Neural progenitor cell (in vitro differentiated cells): ENCODE data around the gene C20orf202. TPM values are rescaled to one million over a fixed set of nuclear protein-coding genes. Genes with fewer than 3 reads are reported as not detected.
A peak's percentile ranks its signal among the peaks of the same experiment; 100 is the strongest.

Experiments used
- DNase-seq: peaks from one replicate; pipeline ENCODE4 v3.0.0-alpha.2; 2016; ENCODE audit warnings: low spot score
- H2AFZ ChIP-seq: fragments of 200-600 bp; sonication (generic); replicated peaks from 2 replicates; pipeline ENCODE4 v1.6.1; 2016; ENCODE audit warnings: antibody characterized with exemption
- H3F3A ChIP-seq: fragments of 200-600 bp; sonication (generic); 2 replicates; pipeline ENCODE4 v1.6.1; 2016; ENCODE audit warnings: antibody characterized with exemption, low read depth
- H3K27ac ChIP-seq: fragments of 200-600 bp; sonication (generic); 2 replicates; pipeline ENCODE4 v1.5.1; 2016; ENCODE audit warnings: mild to moderate bottlenecking
- H3K27me3 ChIP-seq: fragments of 200-600 bp; sonication (generic); 2 replicates; pipeline ENCODE4 v1.6.1; 2016; ENCODE audit warnings: mild to moderate bottlenecking, moderate library complexity
- H3K36me3 ChIP-seq: fragments of 200-600 bp; sonication (generic); 2 replicates; pipeline ENCODE4 v1.5.1; 2016
- H3K4me1 ChIP-seq: fragments of 200-600 bp; sonication (generic); 2 replicates; pipeline ENCODE4 v1.6.1; 2016; ENCODE audit warnings: mixed run types
- H3K4me2 ChIP-seq: fragments of 200-600 bp; sonication (generic); 2 replicates; pipeline ENCODE4 v1.6.1; 2016
- H3K4me3 ChIP-seq: fragments of 200-600 bp; sonication (generic); 2 replicates; pipeline ENCODE4 v1.5.1; 2016
- H3K79me2 ChIP-seq: fragments of 200-600 bp; sonication (generic); 2 replicates; pipeline ENCODE4 v1.6.1; 2016; ENCODE audit warnings: low read depth
- H3K9ac ChIP-seq: fragments of 200-600 bp; sonication (generic); 2 replicates; pipeline ENCODE4 v1.6.1; 2016
- H3K9me3 ChIP-seq: fragments of 200-600 bp; sonication (generic); 2 replicates; pipeline ENCODE4 v1.5.1; 2016; ENCODE audit warnings: low read depth
- H4K20me1 ChIP-seq: fragments of 200-600 bp; sonication (generic); 2 replicates; pipeline ENCODE4 v1.6.1; 2016; ENCODE audit warnings: low read depth
- H3K27ac Mint-ChIP-seq: 3 replicates; pipeline ENCODE4 v1.8.0; 2021; ENCODE audit warnings: mixed read lengths
- H3K27me3 Mint-ChIP-seq: 2 replicates; pipeline ENCODE4 v1.8.0; 2022; ENCODE audit warnings: low read depth, mild to moderate bottlenecking, inconsistent platforms, moderate library complexity, mixed read lengths; ENCODE audit not compliant: insufficient read depth
- H3K36me3 Mint-ChIP-seq: 3 replicates; pipeline ENCODE4 v1.8.0; 2021; ENCODE audit warnings: mixed read lengths
- H3K4me1 Mint-ChIP-seq: 3 replicates; pipeline ENCODE4 v1.8.0; 2021; ENCODE audit warnings: mixed read lengths
- H3K4me3 Mint-ChIP-seq: 3 replicates; pipeline ENCODE4 v1.8.0; 2021; ENCODE audit warnings: mild to moderate bottlenecking, moderate library complexity, mixed read lengths
- H3K9me3 Mint-ChIP-seq: 3 replicates; pipeline ENCODE4 v1.8.0; 2020; ENCODE audit warnings: mixed read lengths
- CTCF ChIP-seq: fragments of 200-600 bp; sonication (generic); IDR thresholded peaks from 2 replicates; pipeline ENCODE4 v1.5.1; 2017; ENCODE audit warnings: antibody characterized with exemption, mild to moderate bottlenecking
- EZH2 ChIP-seq: fragments of 200-600 bp; sonication (generic); IDR thresholded peaks from 2 replicates; pipeline ENCODE4 v1.6.1; 2017; ENCODE audit warnings: antibody characterized with exemption, mild to moderate bottlenecking, moderate library complexity
- EZH2phosphoT487 ChIP-seq: fragments of 200-600 bp; sonication (generic); IDR thresholded peaks from 2 replicates; pipeline ENCODE4 v1.6.1; 2017; ENCODE audit warnings: antibody characterized with exemption
- total RNA-seq: library from RNA; depleted of rRNA; stranded (reverse); fragments of >200 nt; gene quantifications from 2 replicates; pipeline ENCODE4 v1.2.3, GENCODE V29; 2015; ENCODE audit warnings: low replicate concordance

Gene C20orf202
- total RNA-seq, 1 donor from 2014 or later = not detected

GRCh38 chr20:1224205-1224890 is 21.1 kb downstream of the C20orf202 start:
- DNase-seq = no peak
- Histone ChIP-seq H3K79me2 (no peaks in the 10 kb centered on the region), H3K36me3 (no peaks in the 10 kb centered on the region), H2AFZ (no peak overlapping the region), H4K20me1 (no peaks in the 10 kb centered on the region), H3K4me2 (no peak overlapping the region), H3K9ac (no peak overlapping the region), H3K27me3 (peaks cover 54% of the 10 kb centered on the region), H3K9me3 (no peaks in the 10 kb centered on the region), H3K4me3 (no peak overlapping the region), H3K27ac (no peak overlapping the region), H3K4me1 (no peaks in the 10 kb centered on the region), H3F3A (peaks cover 17% of the 10 kb centered on the region)
- TF ChIP-seq EZH2phosphoT487 = no peak
- Mint-ChIP-seq H3K27me3 (peaks cover 14% of the 10 kb centered on the region), H3K4me1 (no peaks in the 10 kb centered on the region), H3K27ac (no peak overlapping the region), H3K4me3 (peak overlapping the region; percentile 24), H3K9me3 (no peaks in the 10 kb centered on the region), H3K36me3 (no peaks in the 10 kb centered on the region)

- H3K27ac ChIP-seq = no peak overlapping the region
- TF ChIP-seq EZH2 = no peak
- TF ChIP-seq EZH2phosphoT487 = no peak
- no peak for TF ChIP-seq CTCF
- H3K4me3 ChIP-seq = peak overlapping the region; percentile 52
- H3K27me3 ChIP-seq = peaks cover 63% of the 10 kb centered on the region
- peak; percentile 95 for DNase-seq
- no peak overlapping the region for H3K9ac ChIP-seq
- H3K4me1 ChIP-seq = no peaks in the 10 kb centered on the region
- Mint-ChIP-seq H3K36me3 (no peaks in the 10 kb centered on the region), H3K27ac (no peak overlapping the region), H3K27me3 (peaks cover 12% of the 10 kb centered on the region), H3K4me1 (no peaks in the 10 kb centered on the region), H3K9me3 (no peaks in the 10 kb centered on the region), H3K4me3 (peak overlapping the region; percentile 85)
- H3K4me2 ChIP-seq = peak overlapping the region; percentile 76
- H2AFZ ChIP-seq = peak overlapping the region; percentile 83
- no peaks in the 10 kb centered on the region for H4K20me1 ChIP-seq
- H3K36me3 ChIP-seq = no peaks in the 10 kb centered on the region
- no peaks in the 10 kb centered on the region for H3K79me2 ChIP-seq
- H3K9me3 ChIP-seq = no peaks in the 10 kb centered on the region
- H3F3A ChIP-seq = peaks cover 17% of the 10 kb centered on the region
Observed at GRCh38 chr20:1225263-1225782, 22.1 kb downstream of the C20orf202 start.

- peak within 1 kb of the TSS; percentile 100 for H2AFZ ChIP-seq
- no peak for TF ChIP-seq CTCF
- TF ChIP-seq EZH2 = peak; percentile 11
- TF ChIP-seq EZH2phosphoT487 = peak; percentile 37
- peak within 1 kb of the TSS; percentile 67 for H3K4me3 ChIP-seq
- H3K36me3 Mint-ChIP-seq = no peaks in the 10 kb centered on the region
- H3K9me3 Mint-ChIP-seq = no peaks in the 10 kb centered on the region
- DNase-seq = peak; percentile 94
- peaks cover 17% of the 10 kb centered on the region for H3F3A ChIP-seq
- H3K4me3 Mint-ChIP-seq = peak within 1 kb of the TSS; percentile 89
- no peak within 1 kb of the TSS for H3K27ac ChIP-seq
- no peak within 1 kb of the TSS for H3K9ac ChIP-seq
- no peaks in the 10 kb centered on the region for H3K36me3 ChIP-seq
- no peaks in the 10 kb centered on the region for H3K4me1 Mint-ChIP-seq
- H3K27ac Mint-ChIP-seq = no peak within 1 kb of the TSS
- H3K27me3 ChIP-seq = peaks cover 70% of the 10 kb centered on the region
- H3K79me2 ChIP-seq = no peaks in the 10 kb centered on the region
- peaks cover 12% of the 10 kb centered on the region for H3K27me3 Mint-ChIP-seq
- no peaks in the 10 kb centered on the region for H3K4me1 ChIP-seq
- H3K9me3 ChIP-seq = no peaks in the 10 kb centered on the region
- no peaks in the 10 kb centered on the region for H4K20me1 ChIP-seq
- H3K4me2 ChIP-seq = peak within 1 kb of the TSS; percentile 88
Observed at GRCh38 chr20:1225783-1226654, 22.8 kb downstream of the C20orf202 start, which contains the start of gene RAD21L1. RAD21L1 (plus strand) TSS chr20:1226044; CDS start chr20:1228454, 2,410 bp downstream.
